K562 (cell line): ENCODE data around the gene PAPOLB. TPM values are rescaled to one million over a fixed set of nuclear protein-coding genes. Genes with fewer than 3 reads are reported as not detected.

Experiments
- ATAC-seq: fragments of 200-7000 bp; cut with Tn5 transposase; 3 replicates; pipeline ENCODE4 v1.9.1; 2020; ENCODE audit warnings: moderate library complexity
- BruUV-seq: library from RNA; stranded (reverse); fragments of 400-500 nt; replicated peaks from 2 replicates; lab custom pipeline; 2021; lab: Mats Ljungman, UMichigan
- CTCF ChIA-PET: fragments of 300-600 bp; formaldehyde crosslinking; extraction: SDS; loops from one replicate; lab custom pipeline; 2021; ENCODE audit warnings: low intra/inter-chr PET ratio; lab: Yijun Ruan, JAX
- POLR2A ChIA-PET: fragments of 300-600, 350-650 bp; sonication (Branson Sonifier 250); formaldehyde crosslinking; extraction: SDS; loops from one replicate; lab custom pipeline; 2021; ENCODE audit warnings: antibody characterized with exemption, inconsistent platforms; lab: Yijun Ruan, JAX
- DNase-seq, 4 experiments: peaks; one replicate each; pipeline versions ENCODE4 v3.0.0 to v3.0.0-alpha.2; 2011 to 2018; ENCODE audit warnings: low spot score in 3 of 4, mixed read lengths in 3 of 4; ENCODE audit errors: extremely low read depth in 1 of 4
- FAIRE-seq: peaks from 2 replicates; lab custom pipeline; 2011; peaks lifted over from hg19 to GRCh38; lab: Jason Lieb, UNC
- H2AFZ ChIP-seq: 2 replicates; pipeline ENCODE4 v1.6.0; 2011; ENCODE audit warnings: low read depth, low read length, control low read depth, inconsistent platforms
- H3K27ac ChIP-seq: fragments of 200-600 bp; 3 replicates; pipeline ENCODE4 v1.8.0; 2011; ENCODE audit warnings: low read depth, mild to moderate bottlenecking, control low read depth, inconsistent platforms, low read length, moderate library complexity, mixed read lengths; ENCODE audit errors: extremely low read depth
- H3K27me3 ChIP-seq, 2 experiments: fragments of 300-600 bp in 1 of 2; 2 replicates in 1 of 2; 3 replicates in 1 of 2; pipeline versions ENCODE4 v1.6.0 to v1.8.0; 2011; ENCODE audit warnings: inconsistent platforms in 2 of 2, low read length in 2 of 2, mild to moderate bottlenecking in 1 of 2, mixed read lengths in 1 of 2, moderate library complexity in 1 of 2; ENCODE audit not compliant: control insufficient read depth in 2 of 2, insufficient read depth in 2 of 2
- H3K36me3 ChIP-seq: fragments of 300-600 bp; 3 replicates; pipeline ENCODE4 v1.8.0; 2011; ENCODE audit warnings: mild to moderate bottlenecking, low read length, inconsistent platforms; ENCODE audit not compliant: control insufficient read depth, insufficient read depth
- H3K4me1 ChIP-seq, 2 experiments: fragments of 200-600 bp in 1 of 2; replicated peaks in 1 of 2; 2 replicates in 1 of 2; 3 replicates in 1 of 2; pipeline versions ENCODE4 v1.5.1 to v1.8.0; 2011; ENCODE audit warnings: inconsistent platforms in 2 of 2, low read length in 2 of 2, mild to moderate bottlenecking in 1 of 2, mixed read lengths in 1 of 2, moderate library complexity in 1 of 2; ENCODE audit not compliant: control insufficient read depth in 2 of 2, insufficient read depth in 2 of 2
- H3K4me2 ChIP-seq: 2 replicates; pipeline ENCODE4 v1.6.1; 2011; ENCODE audit warnings: low read length, control low read depth, inconsistent platforms, mixed read lengths; ENCODE audit not compliant: insufficient read depth
- H3K4me3 ChIP-seq: fragments of 200-600 bp; sonication (generic), shearing (Covaris generic); 2 replicates; pipeline ENCODE4 v1.5.1; 2016; ENCODE audit warnings: control low read depth, inconsistent platforms
- H3K79me2 ChIP-seq: fragments of 200-600 bp; 3 replicates; pipeline ENCODE4 v1.8.0; 2011; ENCODE audit warnings: low read length, inconsistent platforms; ENCODE audit not compliant: control insufficient read depth, insufficient read depth
- H3K9ac ChIP-seq, 2 experiments: 2 replicates each; pipeline versions ENCODE4 v1.6.0 to v1.6.1; 2011; ENCODE audit warnings: low read depth in 2 of 2, low read length in 2 of 2, control low read depth in 1 of 2, inconsistent platforms in 1 of 2, mild to moderate bottlenecking in 1 of 2, mixed read lengths in 1 of 2; ENCODE audit not compliant: insufficient read depth in 1 of 2
- H3K9me1 ChIP-seq: one replicate; pipeline ENCODE4 v1.6.0; 2011; ENCODE audit warnings: inconsistent platforms, mild to moderate bottlenecking, low read length, moderate library complexity; ENCODE audit not compliant: control insufficient read depth, insufficient read depth
- H3K9me3 ChIP-seq: replicated peaks from 2 replicates; pipeline ENCODE4 v1.5.1; 2011; ENCODE audit warnings: low read depth, low read length, inconsistent platforms; ENCODE audit not compliant: control insufficient read depth, insufficient read depth
- H4K20me1 ChIP-seq: replicated peaks from 2 replicates; pipeline ENCODE4 v1.6.1; 2011; ENCODE audit warnings: low read length, inconsistent platforms, mixed read lengths; ENCODE audit not compliant: control insufficient read depth, insufficient read depth
- AFF4 ChIP-seq: sonication (generic); formaldehyde crosslinking; IDR thresholded peaks from 2 replicates; pipeline ENCODE4 v1.8.0; 2023; ENCODE audit warnings: mild to moderate bottlenecking, missing genetic modification reagents
- DNMT1 ChIP-seq: fragments of 450-650 bp; IDR thresholded peaks from 2 replicates; pipeline ENCODE4 v1.6.1; 2016; ENCODE audit warnings: antibody characterized with exemption, mild to moderate bottlenecking
- ERF ChIP-seq: fragments of 450-650 bp; formaldehyde crosslinking; IDR thresholded peaks from 2 replicates; pipeline ENCODE4 v1.4.0; 2020; ENCODE audit warnings: mild to moderate bottlenecking, mixed read lengths
- RBFOX2 ChIP-seq: fragments of 200-400 bp; formaldehyde crosslinking; IDR thresholded peaks from 2 replicates; pipeline ENCODE4 v1.6.1; 2017; ENCODE audit warnings: low read depth, mild to moderate bottlenecking, low read length, moderate library complexity
- RBM25 ChIP-seq: fragments of 200-400 bp; formaldehyde crosslinking; IDR thresholded peaks from 2 replicates; pipeline ENCODE4 v1.6.1; 2018; ENCODE audit warnings: low read length, low read depth, moderate library complexity; ENCODE audit not compliant: severe bottlenecking
- SRSF7 ChIP-seq: fragments of 200-400 bp; formaldehyde crosslinking; optimal IDR thresholded peaks from 2 replicates; pipeline ENCODE3; 2017; ENCODE audit warnings: mild to moderate bottlenecking, low read depth, low read length
- ZC3H4 ChIP-seq: sonication (generic); formaldehyde crosslinking; IDR thresholded peaks from 2 replicates; pipeline ENCODE4 v1.9.0; 2021; ENCODE audit warnings: missing genetic modification reagents, borderline replicate concordance
- ZNF644 ChIP-seq: fragments of 200-800 bp; sonication (Bioruptor generic); IDR thresholded peaks from 2 replicates; pipeline ENCODE4 v1.6.1; 2016; ENCODE audit warnings: low read depth, missing genetic modification characterization, missing compliant biosample characterization
- ZNF79 ChIP-seq: fragments of 250-450 bp; sonication (Bioruptor Pico); IDR thresholded peaks from 2 replicates; pipeline ENCODE4 v1.4.0; 2020; ENCODE audit warnings: low read depth, mild to moderate bottlenecking, moderate library complexity
- WGBS: fragments of 100-300 bp; shearing (Covaris generic); methylation state at CpG from one replicate; pipeline ENCODE4 v1.1.6; 2016; ENCODE audit warnings: low coverage, mixed read lengths; ENCODE audit not compliant: insufficient coverage; ENCODE audit errors: missing lambda C conversion rate; 5-methylcytosine and 5-hydroxymethylcytosine counted together
- in situ Hi-C: fragments of 300-500 bp; cut with MboI; formaldehyde crosslinking; loops from 4 replicates; pipeline ENCODE4 v1.15.0; 2018; ENCODE audit warnings: inconsistent platforms, mixed read lengths
- intact Hi-C: fragments of 100-400 bp; cut with micrococcal nuclease; formaldehyde crosslinking; loops from 2 replicates; pipeline ENCODE4 v1.14.2; 2022
- polyA plus RNA-seq, 8 experiments: library from polyadenylated mRNA; depleted of rRNA in 4 of 8; stranded (reverse) in 5 of 8; unstranded in 3 of 8; fragments of >200 nt; fragmentation: Nextera tagmentation in 2 of 8; fragmentation: Illumina TruSeq in 1 of 8; extraction: Ambion mirVana in 2 of 8; extraction: Trizol in 1 of 8; gene quantifications; 2 replicates each; pipeline versions ENCODE4 v1.2.1 to v1.2.3, GENCODE V29; 2011 to 2014; ENCODE audit warnings: inconsistent platforms in 1 of 8, missing spikeins in 1 of 8
- total RNA-seq, 7 experiments: library from RNA; depleted of rRNA in 6 of 7; stranded (reverse); fragments of >200 nt in 6 of 7; fragmentation: Illumina TruSeq in 2 of 7; extraction: Trizol in 2 of 7; gene quantifications; 2 replicates each; pipeline versions ENCODE4 v1.2.1 to v1.2.3, GENCODE V29; 2011 to 2021; ENCODE audit warnings: low replicate concordance in 1 of 7

The PAPOLB gene
- total and polyA plus RNA-seq, 9 of the 15 experiments (the other 6 are each of a cell fraction or from before 2014, with no cell fraction given): 0.04 to 0.33 (median 0.16) TPM; not detected in 4

DNA sequence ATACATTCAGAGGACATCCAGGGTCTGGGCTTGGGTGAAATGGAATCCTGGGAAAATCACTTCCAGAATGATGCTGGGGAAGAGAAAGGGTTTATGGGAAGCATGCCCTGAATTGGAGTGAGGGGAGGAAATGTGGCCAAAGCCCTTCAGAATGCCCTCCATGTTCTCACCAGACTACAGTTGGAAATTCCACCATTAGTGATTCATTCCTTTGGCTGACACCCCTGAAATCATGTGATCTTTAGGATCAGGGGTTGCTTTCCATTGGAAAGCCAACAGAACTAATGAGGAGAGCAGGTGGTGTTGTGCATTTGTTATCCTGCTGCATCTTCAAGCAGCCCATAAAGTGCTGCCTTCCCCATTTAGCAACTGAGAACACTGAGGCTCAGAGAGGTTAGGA lies 42.5 kb upstream of the PAPOLB start:
- Histone ChIP-seq H3K36me3 (no peaks in the 10 kb centered on the region), H3K27ac (no peak overlapping the region), H3K79me2 (no peaks in the 10 kb centered on the region), H3K9me1 (no peaks in the 10 kb centered on the region), H3K27me3 (peaks cover 12 to 50% of the 10 kb centered on the region in 2 experiments; a peak in 4 of 5 replicates), H3K9me3 (no peaks in the 10 kb centered on the region), H3K4me1 (no peaks in the 10 kb centered on the region; a peak in 2 of 5 replicates), H3K9ac (no peak overlapping the region), H3K4me2 (no peak overlapping the region), H4K20me1 (no peaks in the 10 kb centered on the region), H2AFZ (no peak overlapping the region), H3K4me3 (no peak overlapping the region)
- BruUV-seq: no TSS peak
- POLR2A ChIA-PET: interaction anchor here (0.9 kb wide), 1 partner anchor 13 kb away, joined by 3 read pairs; no protein-coding TSS in a partner anchor
- TF ChIP-seq RBM25 (peak; percentile 81), ZNF79 (peak; percentile 98), SRSF7 (no peak)
- ATAC-seq (no peak), DNase-seq (no peak), FAIRE-seq (no peak)
- CTCF ChIA-PET: no interaction called here
- intact Hi-C loops (no loop called here), in situ Hi-C loops (no loop called here)

DNA sequence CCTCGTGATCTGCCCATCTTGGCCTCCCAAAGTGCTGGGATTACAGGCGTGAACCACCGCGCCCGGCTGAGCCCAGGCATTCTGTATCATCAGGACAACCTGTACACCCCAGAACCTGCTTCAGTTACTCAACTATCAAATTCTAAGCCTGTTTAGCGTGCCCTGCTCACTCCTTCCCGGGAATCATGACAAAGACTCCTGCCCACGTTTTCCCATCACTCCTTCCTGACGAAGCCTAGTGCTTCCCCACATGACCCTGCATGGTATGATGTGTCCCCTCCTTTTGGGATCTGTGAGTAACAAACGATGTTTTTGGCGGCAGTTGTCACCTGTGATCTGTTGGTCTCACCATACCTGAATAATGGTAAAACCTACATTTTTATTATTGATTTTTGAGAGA lies 33.9 kb upstream of the PAPOLB start:
- Histone ChIP-seq H3K36me3 (no peaks in the 10 kb centered on the region), H3K9me3 (no peaks in the 10 kb centered on the region; the same call in 1 of the 2 replicates), H3K9me1 (no peaks in the 10 kb centered on the region), H3K27me3 (peaks cover 13 to 44% of the 10 kb centered on the region in 2 experiments), H3K9ac (no peak overlapping the region), H2AFZ (no peak overlapping the region), H3K4me1 (no peaks in the 10 kb centered on the region; a peak in 1 of 5 replicates), H4K20me1 (no peaks in the 10 kb centered on the region), H3K4me3 (no peak overlapping the region), H3K4me2 (no peak overlapping the region), H3K27ac (no peak overlapping the region), H3K79me2 (no peaks in the 10 kb centered on the region)
- in situ Hi-C loops: no loop called here
- WGBS: 21% methylated on average over 11 of the region's 11 CpGs
- no peak for ATAC-seq
- no peak for DNase-seq
- ChIA-PET POLR2A (no interaction called here), CTCF (no interaction called here)
- no TSS peak for BruUV-seq
- intact Hi-C loops: no loop called here
- no peak for FAIRE-seq
- TF ChIP-seq ZNF644 (tag) (no peak), ZC3H4 (CRISPR knock-in tag) (no peak), RBFOX2 (no peak), AFF4 (no peak), ERF (no peak), DNMT1 (no peak)
